Stimulated activated CD4-positive, alpha-beta T cell treated with anti-CD3 and anti-CD28 coated beads, TNF-alpha, amount 100 ng/mL, for 24 hours (primary cell): ENCODE data around the gene TRMU.

Source experiments
- DNase-seq, 3 experiments: peaks; one replicate each; pipeline ENCODE4 v3.0.0-alpha.2; 2020; ENCODE audit warnings: low read depth in 3 of 3

TRMU gene

GRCh38 chr22:46335201-46336118 is at the start of gene TRMU:
TSS of gene TRMU (plus strand) at chr22:46335714. CDS start at chr22:46335765, 51 bp downstream.
- DNase-seq = peak; percentile 49 to 75 (median 60)

DNA sequence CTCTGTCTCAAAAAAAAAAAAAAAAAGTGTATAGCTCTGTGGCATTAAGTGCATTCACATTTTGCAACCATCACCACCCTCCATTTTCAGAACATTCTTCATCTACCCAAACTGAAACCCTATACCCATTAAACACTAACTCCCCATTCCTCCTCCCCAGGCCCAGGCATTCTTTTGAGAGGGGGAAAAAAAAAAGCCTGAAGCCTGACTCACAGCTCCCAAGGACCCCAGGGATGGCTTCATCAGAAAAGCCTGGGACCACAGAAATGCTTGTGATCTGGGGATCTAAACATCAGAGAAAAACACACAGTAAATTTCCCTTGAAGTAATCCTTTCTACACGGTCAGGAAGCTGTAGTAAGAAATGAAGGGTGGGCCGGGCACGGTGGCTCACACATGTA is 49.5 kb upstream of the TRMU start:
- DNase-seq = no peak

DNA sequence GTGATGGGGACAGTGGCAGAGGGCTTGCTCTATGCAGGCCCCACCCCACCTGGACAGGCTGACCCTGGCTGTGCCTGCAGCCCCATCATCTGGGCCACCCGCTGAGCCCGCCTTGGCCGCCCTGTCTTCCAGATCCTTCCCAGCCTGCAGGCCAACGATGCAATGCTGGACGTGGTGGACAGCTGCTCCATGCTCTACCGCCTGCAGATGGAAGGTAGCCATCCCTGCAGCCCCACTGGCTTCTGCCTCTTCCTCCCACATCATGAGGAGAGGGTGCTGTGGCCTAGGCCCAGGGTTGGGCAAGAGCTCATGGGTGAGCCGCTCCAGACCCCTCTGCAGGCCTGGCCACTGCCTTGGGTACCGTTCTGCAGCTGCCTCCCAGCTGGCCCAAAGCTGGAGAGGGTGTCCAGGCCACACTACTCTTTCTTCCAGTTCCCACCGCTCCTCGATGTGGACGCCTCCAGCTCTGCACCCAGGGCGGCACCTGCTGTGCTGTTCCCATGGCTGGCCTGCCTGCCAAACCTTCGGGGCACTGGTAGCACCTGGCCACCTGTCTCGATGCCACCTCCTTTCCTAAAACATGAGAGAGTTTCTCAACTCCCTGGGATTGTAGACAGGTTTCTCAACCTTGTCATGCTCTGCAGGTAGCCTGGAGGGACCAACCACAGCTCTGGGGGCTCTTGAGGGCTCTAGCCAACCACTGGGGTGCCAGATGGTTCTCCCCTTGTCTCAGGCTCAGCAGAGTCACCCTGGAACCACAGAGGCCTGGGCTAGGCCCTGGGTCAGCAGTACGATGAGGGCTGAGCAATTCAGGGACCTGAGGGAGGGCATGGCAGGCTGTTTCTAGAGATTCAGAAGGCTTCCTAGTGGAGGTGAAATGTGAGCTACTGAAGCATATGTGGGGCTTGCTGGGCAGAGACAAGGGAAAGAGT is 48.3 kb upstream of the TRMU start:
- DNase-seq = no peak

DNA sequence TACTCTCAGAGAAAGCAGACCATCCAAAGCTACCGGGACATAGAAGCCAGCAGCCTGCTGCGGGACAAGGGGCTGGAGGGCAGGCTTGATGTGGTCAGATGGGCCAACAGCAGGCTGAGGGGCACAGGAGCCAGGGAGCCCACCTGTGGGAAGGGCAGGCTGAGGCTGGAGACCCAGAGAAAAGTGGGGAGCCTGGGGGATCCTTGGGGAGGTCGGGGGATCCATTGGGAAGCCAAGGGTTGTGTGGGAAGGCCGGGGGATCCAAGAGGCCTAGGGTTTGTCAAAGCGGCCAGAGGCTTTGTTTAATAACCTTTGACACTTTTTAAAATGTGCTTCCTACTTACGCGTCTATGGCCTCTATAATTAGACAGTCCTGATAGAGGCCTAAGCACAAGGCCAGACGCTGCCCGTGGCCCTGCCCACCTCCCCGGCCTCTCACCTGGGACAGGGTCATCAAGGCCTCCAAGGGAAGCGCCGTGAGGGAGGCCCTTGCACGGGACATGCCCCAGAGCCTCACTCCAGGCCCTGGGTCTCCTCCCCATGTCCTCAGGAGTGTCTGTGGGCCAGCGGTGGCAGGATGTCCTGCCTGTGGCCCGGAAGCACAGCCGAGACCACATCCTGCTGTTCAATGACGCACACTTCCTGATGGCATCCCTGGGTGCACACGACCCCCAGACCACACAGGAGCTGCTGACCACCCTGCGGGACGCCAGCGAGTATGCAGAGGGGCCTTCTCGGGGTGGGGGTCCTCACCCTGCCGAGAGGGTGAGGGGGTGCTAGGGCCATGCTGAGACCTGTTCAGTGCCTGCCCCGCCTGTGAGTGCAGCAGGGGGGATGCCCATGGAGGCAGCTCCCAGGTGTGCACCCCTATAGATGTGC is 47.4 kb upstream of the TRMU start:
- DNase-seq = no peak

DNA sequence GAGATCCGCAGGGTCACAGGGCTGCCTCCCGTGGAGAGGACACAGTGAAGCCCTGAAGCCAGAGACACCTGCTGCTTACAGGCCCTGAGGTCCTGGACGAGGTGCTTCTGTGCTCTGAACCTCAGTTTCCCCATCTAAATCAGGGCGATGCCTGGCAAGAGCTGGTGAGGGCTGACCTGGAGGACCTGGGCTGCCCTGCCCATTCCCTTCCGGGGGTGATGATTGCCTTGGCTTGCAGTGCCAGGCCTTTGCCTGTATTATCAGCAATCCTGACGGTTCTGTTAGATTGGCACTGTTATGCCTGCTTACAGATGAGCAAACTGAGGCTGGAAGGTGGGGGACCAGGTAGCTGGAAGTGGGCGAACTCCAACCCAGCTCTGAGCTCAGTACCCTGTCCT is 46.7 kb upstream of the TRMU start:
- no peak for DNase-seq

DNA sequence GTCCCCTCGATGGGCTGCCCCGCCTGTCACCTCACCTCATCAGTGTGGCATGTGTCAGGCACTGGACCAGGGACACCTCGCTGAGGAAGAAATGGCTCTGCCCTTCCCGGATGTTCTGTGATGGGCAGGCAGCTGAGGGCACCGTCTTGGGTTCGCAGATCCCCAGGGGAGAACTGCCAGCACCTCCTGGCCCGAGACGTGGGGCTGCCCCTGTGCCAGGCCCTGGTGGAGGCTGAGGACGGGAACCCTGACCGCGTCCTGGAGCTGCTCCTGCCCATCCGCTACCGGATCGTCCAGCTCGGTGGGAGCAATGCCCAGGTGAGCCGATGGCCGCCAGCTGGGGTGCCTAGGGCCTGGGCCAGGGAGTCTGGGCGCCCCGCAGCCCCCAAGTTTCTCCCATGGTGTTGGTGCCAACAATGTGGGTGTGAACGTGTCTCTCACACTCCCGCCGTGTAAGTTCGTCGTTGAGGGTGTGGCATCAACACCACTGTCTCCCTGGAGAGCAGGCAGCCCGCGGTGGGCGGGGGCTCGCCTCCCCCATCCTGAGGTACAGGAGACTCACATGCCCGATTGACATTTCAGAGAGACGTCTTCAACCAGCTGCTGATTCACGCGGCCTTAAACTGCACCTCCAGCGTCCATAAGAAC is 46.1 kb upstream of the TRMU start:
- DNase-seq = no peak

DNA sequence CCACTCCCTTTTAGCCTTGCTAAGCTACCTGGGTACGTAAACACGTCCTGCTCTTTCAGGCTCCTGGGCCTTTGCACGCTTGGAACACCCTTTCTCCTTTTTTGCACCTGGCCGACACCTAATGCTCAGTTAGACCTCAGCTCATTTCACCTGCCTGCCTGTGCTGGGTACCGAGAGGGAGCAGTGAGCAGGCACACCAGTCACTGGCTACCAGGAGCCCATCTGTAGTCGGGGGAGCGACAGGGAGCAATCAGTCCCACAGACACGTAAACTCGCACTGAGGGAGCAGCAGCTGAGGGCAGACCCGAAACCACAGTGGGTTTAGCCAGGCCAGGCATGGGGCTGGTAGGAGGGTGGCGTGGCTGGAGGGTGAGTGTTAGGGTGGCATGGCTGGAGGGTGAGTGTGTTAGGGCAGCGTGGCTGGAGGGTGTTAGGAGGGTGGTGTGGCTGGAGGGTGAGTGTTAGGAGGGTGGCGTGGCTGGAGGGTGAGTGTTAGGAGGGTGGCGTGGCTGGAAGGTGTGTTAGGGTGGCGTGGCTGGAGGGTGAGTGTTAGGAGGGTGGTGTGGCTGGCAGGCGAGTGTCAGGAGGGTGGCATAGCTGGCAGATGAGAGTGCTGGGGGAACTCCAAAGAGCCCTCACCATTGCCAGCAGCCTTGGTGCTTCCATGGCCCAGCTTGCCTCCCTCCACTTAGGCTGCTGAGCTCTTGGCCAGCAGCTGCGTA is 45.2 kb upstream of the TRMU start:
- DNase-seq = no peak

GRCh38 chr22:46290843-46291785 is 44.4 kb upstream of the TRMU start:
- DNase-seq = no peak

DNA sequence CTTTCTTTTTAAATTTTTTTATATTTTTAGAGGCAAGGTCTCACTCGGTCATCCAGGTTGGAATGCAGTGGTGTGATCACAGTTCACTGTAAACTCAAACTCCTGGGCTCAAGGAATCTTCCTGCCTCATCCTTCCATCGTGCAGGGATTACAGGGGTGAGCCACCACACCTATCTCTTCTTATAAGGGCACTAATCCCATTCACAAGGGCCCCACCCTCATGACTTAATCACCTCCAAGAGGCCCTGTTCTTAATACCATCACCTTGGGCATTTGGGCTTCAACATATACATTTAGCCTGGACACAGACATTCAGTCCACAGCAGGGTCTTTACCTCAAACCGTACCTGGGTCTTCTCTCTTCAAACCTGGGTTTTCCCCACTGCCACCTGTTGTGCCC is 43.3 kb upstream of the TRMU start:
- no peak for DNase-seq

GRCh38 chr22:46292732-46293131 is 42.8 kb upstream of the TRMU start:
- DNase-seq = no peak

GRCh38 chr22:46293577-46294260 is 41.8 kb upstream of the TRMU start:
- DNase-seq = no peak

DNA sequence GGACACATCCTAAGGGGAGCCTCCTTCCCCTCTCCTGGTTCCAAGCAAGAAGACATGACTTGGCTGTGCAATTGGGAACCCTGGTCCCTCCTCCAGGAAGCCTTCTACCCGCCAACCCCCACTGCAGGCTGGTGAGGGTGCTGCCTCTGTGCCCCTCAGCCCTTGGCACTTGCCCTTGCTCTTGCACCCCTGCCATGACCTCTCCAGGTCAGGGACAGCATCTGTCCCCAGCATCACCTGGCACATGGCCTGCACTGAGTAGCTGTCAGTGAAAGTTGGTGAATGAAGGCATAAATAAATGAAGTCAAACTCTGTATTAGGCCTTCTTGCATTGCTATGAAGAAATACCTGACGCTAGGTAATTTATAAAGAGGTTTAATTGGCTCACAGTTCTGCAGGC is 40.7 kb upstream of the TRMU start:
- no peak for DNase-seq

GRCh38 chr22:46295277-46295971 is 40.1 kb upstream of the TRMU start:
- no peak for DNase-seq

- DNase-seq = peak; percentile 92 to 97 (median 93)
These were observed 39.0 kb upstream of the TRMU start, which contains the start of gene GTSE1 for GRCh38 chr22:46296257-46297150. TSS of gene GTSE1 (plus strand) at chr22:46296870. CDS start at chr22:46297401, 531 bp downstream.

DNA sequence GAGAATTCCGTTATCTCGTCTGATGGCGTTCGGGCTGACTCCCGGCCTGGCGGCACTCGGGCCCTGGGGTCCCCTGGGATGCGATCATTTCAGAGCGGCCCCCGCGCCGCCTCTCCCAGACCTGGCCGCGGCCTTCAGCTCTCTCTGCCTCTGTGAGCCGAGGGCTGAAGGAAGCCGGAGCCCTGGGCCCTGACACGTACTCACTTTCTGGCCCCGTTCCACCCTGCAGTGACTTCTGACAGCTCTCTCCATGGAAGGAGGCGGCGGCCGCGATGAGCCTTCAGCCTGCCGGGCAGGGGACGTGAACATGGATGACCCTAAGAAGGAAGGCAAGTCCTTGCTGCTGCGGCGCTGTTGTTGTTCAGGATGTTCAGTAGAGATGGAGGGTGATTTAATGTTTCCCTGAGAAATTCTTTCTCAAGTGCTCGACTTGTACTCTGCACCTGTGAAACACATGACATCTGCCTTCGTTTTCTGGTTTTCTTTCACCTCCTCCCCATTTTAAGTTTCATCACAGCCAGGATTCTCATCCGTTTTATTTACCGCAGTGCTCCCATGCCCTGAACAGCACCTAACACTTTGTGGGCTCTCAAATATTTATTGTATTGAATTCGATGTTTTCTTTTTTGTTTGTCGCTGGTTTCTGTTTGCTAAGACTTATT is 38.2 kb upstream of the TRMU start:
- DNase-seq = peak in 1 of 3 experiments; percentile 25

GRCh38 chr22:46299101-46299500 is 36.4 kb upstream of the TRMU start:
- no peak for DNase-seq
